NCI-H128 (cell line): ENCODE measurements around the gene FGD3.

Experiments
- DNase-seq: peaks from one replicate; lab custom pipeline; 2025; ENCODE audit not compliant: unreplicated experiment; lab: John Stamatoyannopoulos, UW

FGD3 gene

DNA sequence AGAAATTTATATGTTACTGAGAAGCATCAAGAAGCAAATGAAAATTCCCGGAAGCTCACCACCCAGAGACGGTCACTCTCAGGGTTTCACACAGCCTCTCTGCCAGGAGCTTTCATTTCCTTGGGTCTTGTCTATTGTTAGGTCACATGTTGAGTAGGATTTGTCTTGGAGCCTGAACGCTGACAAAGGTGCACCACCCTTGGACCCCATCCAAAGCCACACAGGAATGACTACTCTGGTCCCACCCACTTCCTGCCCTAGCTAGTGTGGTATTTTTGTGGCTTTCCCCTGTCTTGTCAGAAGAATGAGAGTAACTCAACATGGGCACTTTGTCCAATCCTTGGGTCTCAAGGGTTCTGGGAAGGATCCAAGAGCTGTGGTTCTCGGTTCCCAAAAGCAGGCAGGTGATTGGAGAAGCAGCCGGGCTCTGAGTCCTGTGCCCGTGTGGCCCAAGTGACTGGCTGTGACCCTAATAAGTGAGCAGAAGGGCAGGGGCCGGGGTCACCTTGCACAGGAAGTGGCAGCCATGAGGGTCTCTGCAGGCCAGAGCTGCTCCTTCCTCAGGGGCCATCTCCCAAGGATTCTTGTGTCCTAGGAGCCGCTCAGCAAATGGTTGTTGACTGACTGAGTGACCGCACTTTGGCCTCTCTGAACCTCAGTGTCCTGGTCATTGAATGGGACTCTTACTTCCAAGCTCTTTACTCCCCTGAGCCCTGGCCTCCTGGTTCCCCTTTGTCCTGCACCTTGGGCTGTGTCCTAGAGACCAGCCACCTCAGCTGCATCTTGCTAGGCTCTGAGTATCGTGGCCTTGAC, 6.9 kb downstream of the FGD3 start:
- DNase-seq: no peak

DNA sequence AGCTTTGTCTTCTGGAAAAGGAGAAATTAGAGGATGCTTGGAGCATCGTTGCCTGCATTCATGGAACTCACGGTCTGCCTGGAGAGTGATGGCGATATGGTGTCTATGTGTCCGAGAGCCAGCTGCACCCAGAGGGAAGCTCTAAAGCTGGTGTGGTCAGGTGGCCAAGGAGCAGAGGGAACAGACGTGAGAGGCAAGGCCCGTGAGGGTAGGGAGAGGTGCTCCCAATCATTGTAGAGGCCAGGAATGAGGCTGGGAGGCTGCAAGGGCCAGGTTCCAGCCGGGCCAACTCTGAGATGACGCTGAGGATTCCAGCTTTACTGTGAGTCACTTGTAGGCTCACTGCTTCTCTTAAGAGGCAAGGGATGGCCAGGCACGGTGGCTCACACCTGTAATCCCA, 7.6 kb downstream of the FGD3 start:
- DNase-seq: no peak

DNA sequence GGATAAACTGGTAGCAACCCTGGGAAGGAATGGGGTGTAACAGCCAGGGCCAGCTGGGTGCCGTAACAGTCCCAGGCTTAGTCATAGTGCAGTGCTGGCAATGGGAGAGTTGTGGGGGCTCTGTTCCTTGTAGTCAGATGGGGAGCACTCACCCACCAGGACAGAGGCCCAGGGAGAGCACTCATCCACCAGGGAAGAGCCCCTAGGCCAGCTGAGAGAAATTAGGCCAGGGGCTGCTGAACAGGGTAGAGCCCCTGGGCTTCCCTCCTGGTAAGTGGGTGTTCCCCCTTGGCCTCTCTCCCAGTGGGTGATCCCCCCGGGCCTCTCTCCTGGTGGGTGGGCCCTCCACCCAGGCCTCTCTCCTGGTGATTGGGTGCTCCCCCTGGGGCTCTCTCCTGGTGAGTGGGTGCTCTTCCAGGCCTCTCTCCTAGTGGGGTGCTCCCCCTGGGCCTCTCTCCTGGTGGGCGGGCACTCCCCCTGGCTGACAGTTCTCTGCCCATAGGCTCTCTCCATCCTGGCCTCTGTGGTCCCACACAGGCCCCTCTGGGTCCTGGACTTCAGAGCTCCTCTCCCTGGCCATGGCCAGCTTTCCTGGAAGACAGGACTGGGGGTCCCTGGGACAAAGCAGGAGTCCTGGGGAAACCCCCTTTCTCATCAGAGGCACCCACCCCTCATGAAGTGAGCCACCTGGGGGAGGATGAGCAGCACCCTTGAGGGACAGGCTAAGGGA, 13.4 kb downstream of the FGD3 start:
- no peak for DNase-seq

- no peak for DNase-seq
Measured at GRCh38 chr9:92961627-92962302, 14.4 kb downstream of the FGD3 start.

GRCh38 chr9:92962303-92962649, 15.0 kb downstream of the FGD3 start:
- DNase-seq: no peak

DNA sequence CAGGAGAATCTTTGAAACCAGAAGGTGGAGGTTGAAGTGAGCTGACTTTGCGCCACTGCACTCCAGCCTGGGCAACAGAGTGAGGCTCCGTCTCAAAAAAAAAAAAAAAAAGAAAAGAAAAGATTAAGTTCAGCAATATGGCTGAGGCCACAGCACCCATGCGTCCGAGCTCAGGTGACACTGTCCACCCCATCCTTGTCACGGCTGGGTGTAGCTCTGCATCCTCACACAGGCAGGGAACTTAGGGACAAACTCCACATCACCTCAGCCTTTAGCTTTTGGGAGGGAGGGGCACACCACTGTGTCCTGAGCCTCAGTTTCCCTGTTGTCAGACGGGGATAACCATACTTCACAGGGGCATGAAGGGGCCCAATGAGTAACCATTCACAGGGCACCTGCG, 15.5 kb downstream of the FGD3 start:
- no peak for DNase-seq

GRCh38 chr9:92963831-92964606, 16.7 kb downstream of the FGD3 start:
- no peak for DNase-seq

DNA sequence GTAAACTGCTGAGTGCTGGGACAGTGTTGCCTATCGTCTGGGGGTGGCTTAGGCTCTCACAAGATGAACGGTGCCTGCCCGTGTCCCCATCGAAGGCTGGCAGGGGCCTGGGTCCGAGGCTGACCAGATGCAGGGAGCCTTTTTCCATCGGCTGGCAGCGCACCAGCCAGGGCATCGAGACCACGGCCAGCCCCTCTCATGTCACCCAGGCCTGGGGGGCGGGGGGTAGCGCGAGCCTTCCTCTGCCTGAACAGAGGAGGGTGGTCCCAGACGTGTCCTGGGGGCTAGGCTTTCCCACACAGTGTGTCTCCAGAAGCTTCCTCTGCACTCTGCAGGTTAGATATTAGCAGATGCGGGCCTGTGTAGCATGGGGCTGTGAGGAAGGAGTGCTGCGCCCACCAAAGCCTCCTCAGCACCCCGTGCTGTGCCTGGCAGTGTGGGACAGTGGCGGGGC, 17.3 kb downstream of the FGD3 start:
- DNase-seq: no peak

- DNase-seq: no peak
Measured at GRCh38 chr9:92965061-92965758, 17.9 kb downstream of the FGD3 start.

DNA sequence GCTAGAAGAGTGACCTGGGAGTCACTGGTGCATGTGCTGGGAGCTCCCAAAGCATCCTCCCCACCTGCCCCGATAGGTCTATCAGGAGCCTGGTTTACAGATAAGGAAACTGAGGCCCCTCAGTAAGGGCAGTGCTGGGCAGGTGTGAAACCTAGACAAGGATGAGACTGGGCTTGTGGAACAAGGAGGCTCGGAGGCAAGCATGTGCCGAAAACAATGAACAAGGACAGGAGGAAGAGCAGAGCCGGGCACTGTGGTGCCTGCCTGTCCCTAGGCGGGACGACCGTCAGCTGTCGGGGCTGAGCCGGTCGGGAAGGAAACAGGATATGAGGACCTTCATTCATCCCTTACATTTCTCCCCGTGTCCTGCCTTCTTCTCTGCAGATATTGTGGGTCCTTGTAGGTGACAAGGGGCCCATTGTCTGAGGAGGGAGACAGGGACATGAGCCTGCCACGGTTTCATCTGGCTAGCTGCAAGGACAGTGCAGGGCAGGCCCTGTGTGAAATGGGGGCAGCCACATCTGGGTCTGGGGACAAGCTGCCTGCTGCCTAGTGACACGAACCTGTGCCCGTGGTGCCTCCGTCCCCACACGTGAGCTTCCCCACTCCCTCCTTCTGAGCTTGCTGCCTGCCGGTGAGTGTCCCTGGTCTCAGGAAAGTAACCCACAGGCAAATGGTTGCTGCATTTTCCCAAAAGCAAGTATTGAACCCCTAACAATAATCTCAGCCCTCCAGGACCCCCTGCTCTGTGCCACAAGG, 18.6 kb downstream of the FGD3 start:
- DNase-seq: no peak

DNA sequence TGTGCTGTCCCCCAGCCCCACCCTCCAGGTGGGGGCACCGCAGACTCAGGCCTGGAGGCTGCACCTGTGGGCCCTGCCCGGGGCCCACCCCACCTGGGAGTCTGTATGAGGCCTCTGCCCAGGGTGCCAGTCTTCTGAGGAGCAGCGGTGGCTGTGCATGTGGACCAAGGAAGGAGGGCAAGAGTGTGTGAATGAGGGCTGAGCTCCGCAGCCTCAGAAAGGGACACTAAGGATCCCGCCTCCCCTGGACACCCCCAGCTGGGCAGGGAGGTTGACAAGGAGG, 19.1 kb downstream of the FGD3 start:
- DNase-seq: no peak

GRCh38 chr9:92968081-92968480, 20.8 kb downstream of the FGD3 start:
- DNase-seq: no peak

- no peak for DNase-seq
Measured at GRCh38 chr9:92969516-92970466, 22.5 kb downstream of the FGD3 start.

- no peak for DNase-seq
Measured at GRCh38 chr9:92970467-92970923, 23.2 kb downstream of the FGD3 start.

- no peak for DNase-seq
Measured at GRCh38 chr9:92971121-92971520, 23.8 kb downstream of the FGD3 start.

DNA sequence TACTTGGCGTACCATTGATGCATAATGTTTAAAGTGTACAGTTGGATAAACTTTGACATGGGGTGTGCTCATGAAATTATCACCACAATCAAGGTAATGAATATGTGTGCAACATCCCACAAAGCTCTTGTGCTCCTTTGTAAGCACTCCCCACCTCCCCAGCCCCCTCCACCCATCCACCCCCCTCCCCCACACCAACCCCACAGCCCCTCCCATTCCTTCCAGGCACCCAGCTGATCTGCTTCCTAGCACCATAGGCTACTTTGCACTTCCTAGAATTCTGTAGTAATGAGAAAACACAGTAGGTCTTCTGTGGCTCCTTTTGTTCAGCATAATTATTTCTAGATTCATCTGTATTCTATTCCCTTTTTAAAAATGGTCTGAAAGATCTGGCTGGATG, 24.5 kb downstream of the FGD3 start:
- no peak for DNase-seq

DNA sequence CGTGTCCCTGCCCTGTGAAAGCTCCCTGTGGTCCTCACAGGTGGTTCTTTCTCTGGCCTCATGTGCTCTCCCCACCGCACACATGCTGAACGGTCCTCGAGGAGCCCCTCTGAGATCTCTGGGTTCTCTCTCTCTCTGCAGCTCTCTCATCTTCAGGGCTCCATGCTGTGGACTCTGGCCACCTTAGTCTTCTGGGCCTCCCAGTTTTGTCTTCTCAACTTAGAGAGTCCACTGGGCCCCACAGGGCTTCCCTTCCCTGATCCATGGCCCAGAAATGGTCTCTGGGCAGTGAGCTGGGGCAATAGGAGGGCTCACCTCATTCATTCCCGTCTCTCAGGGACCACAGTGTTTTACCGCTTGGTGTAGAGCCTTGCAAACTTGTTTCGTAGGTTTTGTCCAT, 26.4 kb downstream of the FGD3 start:
- DNase-seq: no peak

DNA sequence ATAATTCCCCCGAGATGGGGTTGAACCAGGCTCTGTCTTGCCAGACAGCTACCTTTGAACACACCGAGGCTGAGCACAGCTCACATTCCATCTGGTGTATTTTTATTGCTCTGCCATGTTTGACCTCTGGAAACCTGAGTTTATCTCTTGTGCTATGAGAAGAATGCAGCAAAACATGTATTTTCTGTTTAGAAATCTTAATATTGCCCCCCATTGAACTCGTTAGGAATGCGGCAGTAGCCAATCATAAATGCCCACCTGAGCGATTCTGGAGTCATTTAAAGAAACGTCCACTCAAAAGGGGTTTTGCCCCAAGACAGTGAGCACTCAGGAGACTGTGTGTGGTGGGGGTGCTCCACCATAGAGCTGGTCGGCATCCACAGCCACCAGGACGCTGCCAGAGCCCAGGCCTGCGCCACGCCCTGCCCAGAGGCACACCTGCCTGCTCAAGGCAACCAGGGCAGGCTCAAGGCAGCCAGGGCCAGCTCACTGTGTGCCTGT, 26.9 kb downstream of the FGD3 start:
- no peak for DNase-seq
